Ovary (tissue), 9 donors: Measurements from ENCODE around the gene MEI1. TPM values are rescaled to one million over a fixed set of nuclear protein-coding genes. Genes with fewer than 3 reads are reported as not detected.
A peak's percentile ranks its signal among the peaks of the same experiment; 100 is the strongest.

Experiments used
- DNase-seq, 5 donors: peaks; one replicate each; pipeline ENCODE4 v3.0.0-alpha.2; 2019 to 2020
- H3K27ac ChIP-seq, 2 donors: fragments of 200-600 bp; one replicate each; pipeline versions ENCODE4 v1.5.1 to v1.8.0; 2019 to 2022
- H3K27me3 ChIP-seq: fragments of 200-600 bp; one replicate; pipeline ENCODE4 v1.8.0; 2022
- H3K36me3 ChIP-seq: fragments of 200-600 bp; sonication (generic); one replicate; pipeline ENCODE4 v1.5.1; 2019
- H3K4me1 ChIP-seq: one replicate; pipeline ENCODE4 v1.8.1; 2013; ENCODE audit warnings: mild to moderate bottlenecking, moderate library complexity; ENCODE audit not compliant: insufficient read depth
- H3K4me3 ChIP-seq: fragments of 200-600 bp; sonication (generic); one replicate; pipeline ENCODE4 v1.5.1; 2017
- H3K9me3 ChIP-seq, 2 donors: fragments of 200-600 bp in 1 of 2; sonication (generic) in 1 of 2; one replicate each; pipeline versions ENCODE4 v1.5.1 to v1.8.1; 2013 to 2019; ENCODE audit warnings: mild to moderate bottlenecking in 1 of 2, moderate library complexity in 1 of 2
- CTCF ChIP-seq, 3 donors: fragments of 450-650 bp in 2 of 3; fragments of 200-600 bp in 1 of 3; IDR thresholded peaks; one replicate each; pipeline versions ENCODE4 v1.5.1 to v1.8.0; 2016 to 2022; ENCODE audit warnings: antibody characterized with exemption in 3 of 3, mild to moderate bottlenecking in 1 of 3
- EP300 ChIP-seq: sonication (generic); formaldehyde crosslinking; IDR thresholded peaks from one replicate; pipeline ENCODE4 v1.6.1; 2017; ENCODE audit warnings: antibody characterized with exemption
- POLR2A ChIP-seq: fragments of 450-650 bp; IDR thresholded peaks from one replicate; pipeline ENCODE4 v1.6.1; 2017; ENCODE audit warnings: antibody characterized with exemption, mild to moderate bottlenecking, moderate library complexity
- WGBS, 3 donors: extraction: QIAGEN DNeasy Blood & Tissue Kit in 1 of 3; methylation state at CpG; one replicate each; pipeline versions ENCODE4 v1.1.5 to v1.1.7; 2013 to 2017; 5-methylcytosine and 5-hydroxymethylcytosine counted together
- intact Hi-C, 4 donors: fragments of 100-400 bp; cut with DNase I; formaldehyde crosslinking; loops; one replicate each; pipeline versions ENCODE4 v1.11.0 to v1.15.1; 2022 to 2023
- polyA plus RNA-seq, 2 donors: library from polyadenylated mRNA; stranded (reverse); fragments of 200-250 nt in 1 of 2; fragments of 350-450 nt in 1 of 2; fragmentation: Illumina TruSeq in 1 of 2; extraction: RNeasy Lipid Tissue Mini Kit (QIAGEN cat#74804) in 1 of 2; gene quantifications; one replicate each; pipeline ENCODE4 v1.2.3, GENCODE V29; 2013 to 2014
- total RNA-seq, 7 donors: library from RNA; depleted of rRNA in 2 of 7; stranded (reverse); fragments of >200 nt in 2 of 7; fragmentation: NEBNext Ultra II Directional in 3 of 7; extraction: Animal tissue kit (Norgen Biotek cat#: 25700) in 3 of 7; gene quantifications; one replicate each; pipeline versions ENCODE4 v1.1.0 to v1.2.4, GENCODE V29; 2016 to 2023
- donor health status: DM: no; HTN: no; CAD: no; lungs with moderate emphysema.
- donor health status: DM: no; HTN: no; CAD: no.
- donor health status: Bipolar disorder and iron deficiency.
- donor health status: DM: yes; HTN: yes; CAD: no.
- donor health status: DM: no; HTN: no; CAD: no.
- donor health status: DM: yes; HTN: yes; CAD: no.

The MEI1 gene
- total and polyA plus RNA-seq, 9 donors: 0.25 to 2.6 (median 1.1) TPM

GRCh38 chr22:41831383-41831782 is 132.1 kb downstream of the MEI1 start:
- no peak for DNase-seq
- H3K27me3 ChIP-seq: no peaks in the 10 kb centered on the region
- intact Hi-C loops: no loop called here
- TF ChIP-seq CTCF (IDR thresholded peaks at IDR 0.05) (no peak), POLR2A (no peak), EP300 (no peak)
- H3K4me1 ChIP-seq: peaks cover 7% of the 10 kb centered on the region
- WGBS, 3 donors: 80 to 83% (median 83%) methylated on average over 6 of the region's 6 CpGs
- H3K27ac ChIP-seq: no peak overlapping the region
- no peaks in the 10 kb centered on the region for H3K9me3 ChIP-seq
- H3K4me3 ChIP-seq: no peak overlapping the region
- H3K36me3 ChIP-seq: no peaks in the 10 kb centered on the region

- H3K36me3 ChIP-seq: no peaks in the 10 kb centered on the region
- no peaks in the 10 kb centered on the region for H3K27me3 ChIP-seq
- TF ChIP-seq CTCF (IDR thresholded peaks at IDR 0.05) (no peak), EP300 (no peak), POLR2A (no peak)
- DNase-seq: no peak
- H3K4me1 ChIP-seq: peaks cover 2% of the 10 kb centered on the region
- WGBS, 3 donors: 8 to 11% (median 9%) methylated on average over 12 to 17 of the region's 17 CpGs
- peak overlapping the region; percentile 81 to 89 for H3K27ac ChIP-seq
- H3K4me3 ChIP-seq: peak overlapping the region; percentile 75
- intact Hi-C loops: no loop called here
- H3K9me3 ChIP-seq: no peaks in the 10 kb centered on the region
Measured at GRCh38 chr22:41831828-41832552, 132.7 kb downstream of the MEI1 start.

GRCh38 chr22:41832553-41833368 is 133.5 kb downstream of the MEI1 start, which contains the start of gene SREBF2:
SREBF2 (plus strand) TSS chr22:41833105; CDS start chr22:41833271, 166 bp downstream.
- Histone ChIP-seq H3K4me3 (peak within 1 kb of the TSS; percentile 75), H3K27me3 (no peaks in the 10 kb centered on the region), H3K4me1 (peaks cover 2% of the 10 kb centered on the region), H3K27ac (peak within 1 kb of the TSS; percentile 89 to 98), H3K9me3 (no peaks in the 10 kb centered on the region), H3K36me3 (no peaks in the 10 kb centered on the region)
- peak; percentile 99 to 100 (median 100) for DNase-seq
- WGBS, 3 donors: 0 to 1% (median 0%) methylated on average over 55 to 75 of the region's 75 CpGs
- intact Hi-C loops: no loop called here
- TF ChIP-seq CTCF (IDR thresholded peaks at IDR 0.05): no peak
- TF ChIP-seq POLR2A: peak; percentile 76
- TF ChIP-seq EP300: peak; percentile 59

GRCh38 chr22:41833369-41834004 is 134.2 kb downstream of the MEI1 start:
- Histone ChIP-seq H3K36me3 (no peaks in the 10 kb centered on the region), H3K4me1 (peaks cover 4% of the 10 kb centered on the region), H3K27me3 (no peaks in the 10 kb centered on the region), H3K4me3 (peak overlapping the region; percentile 75), H3K27ac (peak overlapping the region; percentile 89 to 98), H3K9me3 (no peaks in the 10 kb centered on the region)
- DNase-seq: peak; percentile 48 to 68 (median 55)
- 1% methylated on average over 47 to 85 of the region's 86 CpGs for WGBS, 3 donors
- TF ChIP-seq CTCF (IDR thresholded peaks at IDR 0.05) (no peak), POLR2A (no peak), EP300 (no peak)
- intact Hi-C loops: no loop called here
